Motor neuron (in vitro differentiated cells): ENCODE data around the gene FOXJ3. TPM values are rescaled to one million over a fixed set of nuclear protein-coding genes. Genes with fewer than 3 reads are reported as not detected.

Source experiments
- ATAC-seq, 8 experiments: fragments of 200-7000 bp; cut with Tn5 transposase; replicated peaks in 6 of 8; 2 replicates each; pipeline ENCODE4 v1.8.0; 2021; ENCODE audit warnings: mild to moderate bottlenecking in 8 of 8, moderate library complexity in 8 of 8
- H3K27ac ChIP-seq, 2 donors: fragments of 250-450 bp; sonication (Bioruptor Pico); 2 replicates each; pipeline ENCODE4 v1.9.0; 2021; ENCODE audit warnings: antibody characterized with exemption in 2 of 2, mild to moderate bottlenecking in 2 of 2, moderate library complexity in 1 of 2
- H3K4me1 ChIP-seq, 2 donors: fragments of 250-450 bp; sonication (Bioruptor Pico); replicated peaks in 1 of 2; 2 replicates each; pipeline ENCODE4 v1.6.1; 2021; ENCODE audit warnings: antibody characterized with exemption in 2 of 2, mild to moderate bottlenecking in 2 of 2, moderate library complexity in 1 of 2
- H3K4me3 ChIP-seq, 5 donors: fragments of 250-450 bp; sonication (Bioruptor Pico); 2 replicates each; pipeline ENCODE4 v1.9.0; 2021; ENCODE audit warnings: antibody characterized with exemption in 5 of 5, mild to moderate bottlenecking in 5 of 5, moderate library complexity in 4 of 5
- WGBS, 10 experiments: fragments of 450-650 bp; shearing (Covaris generic); methylation state at CpG; one replicate each; pipeline ENCODE4 v1.0.0; 2022; 5-methylcytosine and 5-hydroxymethylcytosine counted together
- in situ Hi-C, 9 experiments: fragments of 400-800 bp; cut with MboI; loops; one replicate each; pipeline ENCODE4 v1.15.0; 2021; ENCODE audit warnings: low sequenced_read_pairs in 9 of 9, low pct_unique_long_range_greater_than_20kb in 2 of 9; ENCODE audit not compliant: unreplicated experiment in 9 of 9
- total RNA-seq, 8 experiments: library from RNA; unstranded; fragments of 300-600 nt; gene quantifications; 2 replicates each; pipeline versions ENCODE4 v1.2.3 to v1.2.4, GENCODE V29; 2022

FOXJ3 gene
- total RNA-seq, 8 experiments from 2014 or later = 17.8 to 42.4 (median 32.2) TPM

GRCh38 chr1:42259059-42259738, 75.8 kb downstream of the FOXJ3 start:
- ATAC-seq = peak in 2 of 8 experiments; percentile 19 to 63
- no peak overlapping the region for H3K4me3 ChIP-seq
- in situ Hi-C loops = no loop called here
- H3K4me1 ChIP-seq = no peaks in the 10 kb centered on the region
- H3K27ac ChIP-seq = no peak overlapping the region
- 61 to 100% (median 85%) methylated on average over 3 to 4 of the region's 4 CpGs for WGBS, 10 experiments

DNA sequence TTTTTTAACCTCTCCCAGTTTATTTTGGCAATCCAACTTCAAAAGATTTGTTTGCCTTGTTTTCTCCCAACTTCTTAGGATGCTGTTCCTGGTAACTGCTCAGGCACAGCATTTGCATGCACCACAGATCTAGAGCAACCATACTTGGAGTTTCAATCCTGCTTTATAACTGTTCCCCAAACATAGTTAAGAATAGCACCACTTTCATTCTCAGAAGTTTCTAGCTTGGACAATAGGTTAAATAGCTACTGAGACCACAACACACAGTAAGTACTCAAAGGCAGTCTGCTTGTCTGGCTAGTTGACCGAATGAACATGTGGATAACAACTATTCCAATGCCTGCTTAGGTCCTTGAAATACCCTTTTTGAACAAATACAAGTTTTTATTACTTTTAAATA, 76.8 kb downstream of the FOXJ3 start:
- peak in 1 of 8 experiments; percentile 16 for ATAC-seq
- Histone ChIP-seq H3K27ac (no peak overlapping the region), H3K4me1 (no peaks in the 10 kb centered on the region), H3K4me3 (no peak overlapping the region)
- in situ Hi-C loops = no loop called here
- WGBS, 10 experiments = 75 to 100% (median 100%) methylated on average over 1 of the region's 1 CpG; no CpG with 5 or more reads in 2 of the 10 experiments

DNA sequence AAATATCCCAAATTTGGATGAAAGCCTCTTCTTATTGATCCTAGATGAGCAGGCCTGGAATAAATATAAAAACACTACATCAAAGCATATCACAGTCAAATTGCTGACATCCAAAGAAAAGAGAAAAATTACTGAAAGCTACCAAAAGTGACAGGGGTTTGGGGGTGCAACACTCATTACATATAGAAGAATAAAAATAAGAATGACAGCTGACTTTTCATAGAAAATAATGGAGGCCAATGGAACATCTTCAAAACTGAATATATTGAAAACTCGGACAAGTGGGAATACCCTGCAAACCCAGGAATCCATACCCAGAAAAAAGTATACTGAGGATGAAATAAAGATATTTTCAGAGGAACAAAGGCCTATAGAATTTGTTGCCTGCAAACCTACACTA, 84.0 kb downstream of the FOXJ3 start:
- H3K27ac ChIP-seq = no peak overlapping the region
- H3K4me1 ChIP-seq = no peaks in the 10 kb centered on the region
- H3K4me3 ChIP-seq = no peak overlapping the region
- in situ Hi-C loops = no loop called here
- WGBS, 10 experiments = 86 to 100% (median 94%) methylated on average over 1 of the region's 1 CpG; no CpG with 5 or more reads in 1 of the 10 experiments
- ATAC-seq = no peak

- Histone ChIP-seq H3K27ac (no peak overlapping the region), H3K4me3 (no peak overlapping the region), H3K4me1 (no peaks in the 10 kb centered on the region)
- in situ Hi-C loops = no loop called here
- ATAC-seq = no peak
- WGBS, 10 experiments = 38 to 100% (median 90%) methylated on average over 1 to 3 of the region's 3 CpGs
These were observed 84.9 kb downstream of the FOXJ3 start for GRCh38 chr1:42250164-42250563.

- peak in 1 of 8 experiments; percentile 25 for ATAC-seq
- Histone ChIP-seq H3K27ac (no peak overlapping the region), H3K4me1 (no peaks in the 10 kb centered on the region), H3K4me3 (no peak overlapping the region)
- 35 to 100% (median 100%) methylated on average over 1 to 5 of the region's 5 CpGs; no CpG with 5 or more reads in 3 of the 10 experiments for WGBS, 10 experiments
- in situ Hi-C loops = no loop called here
These were observed 93.9 kb downstream of the FOXJ3 start for GRCh38 chr1:42240966-42241755.

DNA sequence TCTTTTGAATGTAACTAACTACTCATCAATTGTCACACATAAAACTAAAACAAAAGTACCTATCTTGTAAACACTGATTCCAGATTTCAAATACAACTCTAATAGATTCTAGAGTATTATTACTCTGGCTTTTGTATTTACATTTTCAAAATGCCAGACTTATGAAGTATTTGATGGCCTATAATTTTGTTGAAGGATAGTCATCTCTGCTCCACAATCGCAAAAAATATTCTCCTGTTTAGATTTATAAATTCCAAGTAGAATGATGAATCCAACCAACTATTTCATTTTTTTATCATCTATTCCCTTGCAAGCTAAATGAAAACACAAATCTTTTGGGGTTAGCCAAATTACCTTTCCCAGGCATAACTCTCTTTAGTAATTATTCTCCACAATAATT, 95.5 kb downstream of the FOXJ3 start:
- in situ Hi-C loops = no loop called here
- no peaks in the 10 kb centered on the region for H3K4me1 ChIP-seq
- no peak overlapping the region for H3K4me3 ChIP-seq
- WGBS, 10 experiments = 81 to 100% (median 100%) methylated on average over 1 of the region's 1 CpG
- H3K27ac ChIP-seq = no peak overlapping the region
- no peak for ATAC-seq

DNA sequence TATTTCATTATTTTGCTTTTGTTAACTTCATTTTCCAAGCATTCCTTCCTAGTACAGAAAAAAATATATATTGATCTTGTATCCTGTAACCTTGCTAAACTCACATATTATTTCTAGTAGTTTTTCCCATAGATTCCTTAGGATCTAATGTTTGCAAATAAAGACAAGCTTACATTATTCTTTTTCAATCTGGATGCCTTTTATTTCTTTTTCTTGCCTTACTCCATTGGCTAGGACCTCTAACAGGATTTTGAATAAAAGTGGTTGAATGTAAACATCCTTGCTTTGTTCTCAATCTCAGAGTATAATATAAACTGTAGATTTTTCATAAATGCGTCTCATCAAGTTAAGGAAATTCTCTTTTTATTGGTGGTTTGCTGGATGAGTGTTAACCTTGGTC, 96.0 kb downstream of the FOXJ3 start:
- in situ Hi-C loops = no loop called here
- WGBS, 10 experiments = 0 to 100% (median 100%) methylated on average over 1 of the region's 1 CpG; no CpG with 5 or more reads in 3 of the 10 experiments
- no peak for ATAC-seq

GRCh38 chr1:42231253-42231652, 103.8 kb downstream of the FOXJ3 start:
- WGBS, 10 experiments = 73 to 100% (median 95%) methylated on average over 1 to 7 of the region's 7 CpGs
- in situ Hi-C loops = no loop called here
- Histone ChIP-seq H3K4me3 (no peak overlapping the region), H3K4me1 (no peaks in the 10 kb centered on the region), H3K27ac (no peak overlapping the region)
- no peak for ATAC-seq

More for the DNA sequence above, 96.0 kb downstream of the FOXJ3 start:
- H3K27ac ChIP-seq = no peak overlapping the region
- no peaks in the 10 kb centered on the region for H3K4me1 ChIP-seq
- no peak overlapping the region for H3K4me3 ChIP-seq

DNA sequence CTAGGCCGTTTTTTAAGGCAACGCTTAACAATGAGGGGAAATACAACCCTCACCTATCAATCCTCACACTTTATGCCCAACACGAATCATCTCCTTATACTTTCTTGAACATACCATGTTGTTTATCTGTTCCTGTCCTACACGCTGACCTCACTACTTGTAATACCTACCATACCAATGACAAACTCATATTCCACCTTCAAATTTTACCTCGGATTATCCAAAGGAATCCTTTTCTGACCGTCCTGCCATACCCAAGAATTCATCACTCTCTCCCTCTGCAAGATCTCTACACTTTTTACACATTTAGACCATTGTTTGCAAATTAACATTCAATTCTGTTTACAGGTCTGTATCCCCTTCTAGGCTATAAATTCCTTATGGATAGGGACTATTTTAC, 106.1 kb downstream of the FOXJ3 start:
- 78 to 100% (median 93%) methylated on average over 2 to 6 of the region's 6 CpGs for WGBS, 10 experiments
- no peak for ATAC-seq
- in situ Hi-C loops = no loop called here
- Histone ChIP-seq H3K4me3 (no peak overlapping the region), H3K27ac (no peak overlapping the region), H3K4me1 (no peaks in the 10 kb centered on the region)

- 33 to 100% (median 100%) methylated on average over 1 of the region's 1 CpG; no CpG with 5 or more reads in 1 of the 10 experiments for WGBS, 10 experiments
- Histone ChIP-seq H3K27ac (no peak overlapping the region), H3K4me3 (no peak overlapping the region), H3K4me1 (no peaks in the 10 kb centered on the region)
- no peak for ATAC-seq
- in situ Hi-C loops = loop anchor here in 1 of 9 experiments (25.0 kb wide), 1 partner anchor 89 kb away; no protein-coding TSS in a partner anchor
These were observed 112.0 kb downstream of the FOXJ3 start for GRCh38 chr1:42223036-42223435.

GRCh38 chr1:42221952-42222606, 113.0 kb downstream of the FOXJ3 start:
- H3K4me1 ChIP-seq = no peaks in the 10 kb centered on the region
- ATAC-seq = no peak
- 67 to 100% (median 97%) methylated on average over 1 to 2 of the region's 2 CpGs; no CpG with 5 or more reads in 2 of the 10 experiments for WGBS, 10 experiments
- H3K4me3 ChIP-seq = no peak overlapping the region
- H3K27ac ChIP-seq = no peak overlapping the region
- in situ Hi-C loops = loop anchor here in 1 of 9 experiments (25.0 kb wide), 1 partner anchor 90 kb away; no protein-coding TSS in a partner anchor

DNA sequence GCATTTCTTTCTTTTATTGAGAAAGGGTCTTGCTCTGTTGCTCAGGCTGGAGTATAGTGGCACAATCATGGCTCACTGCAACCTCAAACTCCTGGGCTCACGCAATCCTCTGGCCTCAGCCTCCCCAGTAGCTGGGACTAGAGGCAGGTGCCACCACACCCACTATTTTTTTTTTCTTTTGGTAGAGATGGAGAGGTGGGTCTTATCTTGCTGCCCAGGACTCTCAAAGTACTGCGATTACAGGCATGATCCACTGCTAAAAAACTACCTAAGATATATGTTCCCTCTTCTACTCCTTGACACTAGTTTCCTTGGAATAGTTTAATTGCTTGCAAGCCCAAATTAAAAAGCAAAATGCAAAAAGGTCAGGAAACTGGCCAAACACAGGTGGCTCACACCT, 113.6 kb downstream of the FOXJ3 start:
- Histone ChIP-seq H3K4me1 (no peaks in the 10 kb centered on the region), H3K4me3 (no peak overlapping the region), H3K27ac (no peak overlapping the region)
- in situ Hi-C loops = loop anchor here in 1 of 9 experiments (25.0 kb wide), 1 partner anchor 91 kb away; no protein-coding TSS in a partner anchor
- ATAC-seq = no peak
- 92 to 100% (median 100%) methylated on average over 1 to 2 of the region's 2 CpGs; no CpG with 5 or more reads in 3 of the 10 experiments for WGBS, 10 experiments

- ATAC-seq = no peak
- 75 to 100% (median 83%) methylated on average over 1 of the region's 1 CpG; no CpG with 5 or more reads in 5 of the 10 experiments for WGBS, 10 experiments
- Histone ChIP-seq H3K4me1 (no peaks in the 10 kb centered on the region), H3K27ac (no peak overlapping the region), H3K4me3 (no peak overlapping the region)
- in situ Hi-C loops = loop anchor here in 1 of 9 experiments (25.0 kb wide), 1 partner anchor 93 kb away; no protein-coding TSS in a partner anchor
These were observed 115.4 kb downstream of the FOXJ3 start for GRCh38 chr1:42219627-42220026.
